Right atrium auricular region (tissue), 2 donors: ENCODE measurements around the gene TAF11L7. TPM values are rescaled to one million over a fixed set of nuclear protein-coding genes. Genes with fewer than 3 reads are reported as not detected.
"Not testable (repeated sequence)": the region's sequence is repeated elsewhere in the genome, so short reads cannot be mapped to it uniquely, and the experiment has no call there.

Experiments
- DNase-seq: peaks from one replicate; pipeline ENCODE4 v3.0.0-alpha.2; 2019; ENCODE audit warnings: low spot score
- H3K27ac ChIP-seq, 2 donors: fragments of 200-600 bp; sonication (generic); 1 replicate in 1 of 2; 2 replicates in 1 of 2; pipeline ENCODE4 v1.5.1; 2016 to 2019
- H3K27me3 ChIP-seq, 2 donors: fragments of 200-600 bp; sonication (generic); one replicate each; pipeline versions ENCODE4 v1.5.1 to v1.6.0; 2017 to 2019
- H3K36me3 ChIP-seq: fragments of 200-600 bp; sonication (generic); one replicate; pipeline ENCODE4 v1.5.1; 2016
- H3K4me1 ChIP-seq, 2 donors: fragments of 200-600 bp; sonication (generic); one replicate each; pipeline versions ENCODE4 v1.5.1 to v1.6.0; 2017 to 2019
- H3K4me3 ChIP-seq, 2 donors: fragments of 200-600 bp; sonication (generic); 1 replicate in 1 of 2; 2 replicates in 1 of 2; pipeline ENCODE4 v1.5.1; 2017 to 2019; ENCODE audit warnings: mild to moderate bottlenecking in 1 of 2, moderate library complexity in 1 of 2
- H3K9me3 ChIP-seq, 2 donors: fragments of 200-600 bp; sonication (generic); one replicate each; pipeline ENCODE4 v1.5.1; 2019
- CTCF ChIP-seq, 2 donors: fragments of 200-600 bp; sonication (generic); IDR thresholded peaks; one replicate each; pipeline ENCODE4 v1.5.1; 2019; ENCODE audit warnings: antibody characterized with exemption in 2 of 2
- total RNA-seq, 2 donors: library from RNA; depleted of rRNA; stranded (reverse); fragments of >200 nt; gene quantifications; one replicate each; pipeline ENCODE4 v1.1.0, GENCODE V29; 2016

The TAF11L7 gene
- total RNA-seq, 2 donors from 2014 or later = not detected

DNA sequence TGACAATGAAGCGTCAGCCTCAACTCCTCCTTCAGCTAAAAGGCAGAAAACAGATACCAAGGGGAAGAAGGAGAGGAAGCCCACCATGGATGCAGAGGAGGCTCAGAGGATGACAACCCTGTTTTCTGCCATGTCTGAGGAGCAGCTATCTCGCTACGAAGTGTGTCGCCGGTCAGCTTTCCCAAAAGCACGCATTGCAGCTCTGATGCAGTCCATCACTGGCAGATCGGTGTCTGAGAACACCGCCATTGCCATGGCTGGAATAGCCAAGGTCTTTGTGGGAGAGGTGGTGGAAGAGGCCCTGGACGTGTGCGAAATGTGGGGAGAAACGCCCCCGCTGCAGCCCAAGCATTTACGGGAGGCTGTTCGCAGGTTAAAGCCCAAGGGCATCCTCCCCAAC is 19.4 kb upstream of the TAF11L7 start:
- Histone ChIP-seq H3K4me3 (no peak overlapping the region), H3K36me3 (no peaks in the 10 kb centered on the region), H3K9me3 (no peaks in the 10 kb centered on the region), H3K27ac (no peak overlapping the region), H3K27me3 (no peaks in the 10 kb centered on the region), H3K4me1 (no peaks in the 10 kb centered on the region)
- no peak for TF ChIP-seq CTCF (IDR thresholded peaks at IDR 0.05)
- DNase-seq = no peak

DNA sequence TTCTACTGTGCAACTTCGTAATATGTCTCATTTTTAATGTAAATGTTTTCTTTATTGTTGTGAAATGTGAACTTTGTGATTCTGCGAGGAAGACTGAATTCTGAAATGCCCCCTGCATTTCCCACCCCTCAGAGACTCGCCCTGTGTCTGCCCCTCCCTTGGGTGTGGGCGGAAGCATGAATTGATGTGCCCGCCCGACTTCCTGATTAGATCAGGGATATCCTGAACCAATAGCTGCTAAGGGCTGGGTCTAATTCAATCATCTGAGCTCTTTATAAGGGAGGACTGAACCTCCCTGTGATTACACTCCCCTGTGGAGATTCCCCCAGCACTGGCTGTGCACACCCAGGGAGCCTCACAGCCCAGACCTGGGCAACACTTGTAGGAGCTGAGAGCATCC is 18.3 kb upstream of the TAF11L7 start, which contains the start of gene TAF11L11:
Gene TAF11L11 (plus strand): TSS at position 304 of the 400 bp plus-strand sequence.
- H3K4me3 ChIP-seq, H3K9me3 ChIP-seq, H3K27me3 ChIP-seq, H3K36me3 ChIP-seq, H3K4me1 ChIP-seq, H3K27ac ChIP-seq, DNase-seq: not testable (repeated sequence)

DNA sequence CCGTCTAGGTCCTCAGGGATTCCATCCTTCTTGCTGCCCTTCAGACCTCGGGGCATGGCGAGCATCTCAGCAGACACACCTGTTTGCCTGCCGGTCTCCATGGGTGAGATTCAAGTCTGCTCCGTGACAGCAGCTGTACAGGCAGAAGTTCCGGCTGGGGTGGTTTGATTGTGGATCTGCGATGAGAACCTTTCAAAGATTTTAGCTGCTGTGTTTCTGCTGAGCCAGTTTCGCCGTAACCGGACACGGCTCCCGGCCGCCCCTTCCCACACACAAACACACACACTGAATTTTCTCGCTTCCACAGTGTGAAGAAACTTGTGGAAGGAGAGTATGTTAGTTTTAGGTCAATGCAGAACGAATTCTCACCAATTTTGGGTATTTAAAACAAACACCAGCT is 12.2 kb upstream of the TAF11L7 start, which contains the start of gene TAF11L10:
Gene TAF11L10 (minus strand): TSS at position 101 of the 400 bp plus-strand sequence.
- H3K27me3 ChIP-seq, H3K9me3 ChIP-seq, H3K4me1 ChIP-seq, H3K4me3 ChIP-seq, DNase-seq, H3K36me3 ChIP-seq, H3K27ac ChIP-seq: not testable (repeated sequence)

DNA sequence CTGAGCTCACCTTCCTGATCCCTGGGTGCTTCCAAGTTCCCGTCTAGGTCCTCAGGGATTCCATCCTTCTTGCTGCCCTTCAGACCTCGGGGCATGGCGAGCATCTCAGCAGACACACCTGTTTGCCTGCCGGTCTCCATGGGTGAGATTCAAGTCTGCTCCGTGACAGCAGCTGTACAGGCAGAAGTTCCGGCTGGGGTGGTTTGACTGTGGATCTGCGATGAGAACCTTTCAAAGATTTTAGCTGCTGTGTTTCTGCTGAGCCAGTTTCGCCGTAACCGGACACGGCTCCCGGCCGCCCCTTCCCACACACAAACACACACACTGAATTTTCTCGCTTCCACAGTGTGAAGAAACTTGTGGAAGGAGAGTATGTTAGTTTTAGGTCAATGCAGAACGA is 8.7 kb upstream of the TAF11L7 start, which contains the start of gene TAF11L9:
Gene TAF11L9 (minus strand): TSS at position 140 of the 400 bp plus-strand sequence.
- not testable (repeated sequence) for H3K27ac ChIP-seq, DNase-seq, H3K9me3 ChIP-seq, H3K27me3 ChIP-seq, H3K4me3 ChIP-seq, H3K36me3 ChIP-seq, H3K4me1 ChIP-seq

DNA sequence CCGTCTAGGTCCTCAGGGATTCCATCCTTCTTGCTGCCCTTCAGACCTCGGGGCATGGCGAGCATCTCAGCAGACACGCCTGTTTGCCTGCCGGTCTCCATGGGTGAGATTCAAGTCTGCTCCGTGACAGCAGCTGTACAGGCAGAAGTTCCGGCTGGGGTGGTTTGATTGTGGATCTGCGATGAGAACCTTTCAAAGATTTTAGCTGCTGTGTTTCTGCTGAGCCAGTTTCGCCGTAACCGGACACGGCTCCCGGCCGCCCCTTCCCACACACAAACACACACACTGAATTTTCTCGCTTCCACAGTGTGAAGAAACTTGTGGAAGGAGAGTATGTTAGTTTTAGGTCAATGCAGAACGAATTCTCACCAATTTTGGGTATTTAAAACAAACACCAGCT is 5.3 kb upstream of the TAF11L7 start, which contains the start of gene TAF11L8:
Gene TAF11L8 (minus strand): TSS at position 101 of the 400 bp plus-strand sequence.
- not testable (repeated sequence) for H3K27ac ChIP-seq

More for the DNA sequence above, 5.3 kb upstream of the TAF11L7 start, which contains the start of gene TAF11L8:
- H3K9me3 ChIP-seq, H3K36me3 ChIP-seq, H3K27me3 ChIP-seq, DNase-seq, H3K4me3 ChIP-seq, H3K4me1 ChIP-seq: not testable (repeated sequence)

Other genes starting within 250 kb of the TAF11L7 start
- gene TAF11L2, start 87.5 kb downstream of the TAF11L7 start, total RNA-seq = not detected
- gene TAF11L3, start 67.4 kb downstream of the TAF11L7 start, total RNA-seq = not detected
- gene TAF11L4, start 64.0 kb downstream of the TAF11L7 start, total RNA-seq = not detected
- not detected for gene TAF11L5, start 60.5 kb downstream of the TAF11L7 start, total RNA-seq
- gene TAF11L6, start 57.1 kb downstream of the TAF11L7 start, total RNA-seq = not detected
- gene TAF11L8, start 5.2 kb upstream of the TAF11L7 start, total RNA-seq = not detected
- gene TAF11L9, start 8.6 kb upstream of the TAF11L7 start, total RNA-seq = not detected
- not detected for gene TAF11L10, start 12.1 kb upstream of the TAF11L7 start, total RNA-seq
- not detected for gene TAF11L11, start 18.4 kb upstream of the TAF11L7 start, total RNA-seq
- gene TAF11L12, start 24.6 kb upstream of the TAF11L7 start, total RNA-seq = not detected
- gene TAF11L13, start 46.3 kb upstream of the TAF11L7 start, total RNA-seq = not detected
- gene TAF11L14, start 48.7 kb upstream of the TAF11L7 start, total RNA-seq = not detected